SK-N-MC (cell line): ENCODE data around the gene PEX19.

ENCODE experiments used
- DNase-seq: peaks from one replicate; pipeline ENCODE4 v3.0.0-alpha.2; 2011; ENCODE audit warnings: low read depth, low spot score
- H3K27ac ChIP-seq: fragments of 200-600 bp; sonication (generic); 2 replicates; pipeline ENCODE4 v1.5.1; 2016; ENCODE audit warnings: mixed run types
- H3K36me3 ChIP-seq: fragments of 200-600 bp; sonication (generic); 2 replicates; pipeline ENCODE4 v1.6.1; 2017; ENCODE audit warnings: antibody characterized with exemption, low read length, mixed read lengths; ENCODE audit not compliant: insufficient read depth
- H3K4me3 ChIP-seq: fragments of 200-600 bp; sonication (generic); 2 replicates; pipeline ENCODE4 v1.5.1; 2016
- H3K9ac ChIP-seq: fragments of 200-600 bp; sonication (generic); 2 replicates; pipeline ENCODE4 v1.8.0; 2017; ENCODE audit warnings: mixed run types, mixed read lengths; ENCODE audit not compliant: insufficient read length
- H3K9me3 ChIP-seq: fragments of 200-600 bp; sonication (generic); 2 replicates; pipeline ENCODE4 v1.6.1; 2017; ENCODE audit warnings: low read depth, mild to moderate bottlenecking, antibody characterized with exemption, low read length, moderate library complexity, mixed read lengths
- EZH2 ChIP-seq: fragments of 200-600 bp; sonication (generic); IDR thresholded peaks from one replicate; pipeline ENCODE4 v1.6.1; 2017; ENCODE audit warnings: antibody characterized with exemption
- FOXP2 ChIP-seq: optimal IDR thresholded peaks from 2 replicates; pipeline ENCODE3; 2011; ENCODE audit warnings: mild to moderate bottlenecking, moderate library complexity; ENCODE audit not compliant: insufficient read depth; ENCODE audit errors: extremely low read length, control extremely low read depth
- POLR2AphosphoS5 ChIP-seq: IDR thresholded peaks from 2 replicates; pipeline ENCODE4 v1.6.1; 2012; ENCODE audit warnings: mild to moderate bottlenecking, low read depth, low read length, borderline replicate concordance

PEX19 gene

GRCh38 chr1:160255781-160256300 is 29.1 kb downstream of the PEX19 start:
- TF ChIP-seq POLR2AphosphoS5 (no peak), FOXP2 (no peak), EZH2 (no peak)
- no peak for DNase-seq
- Histone ChIP-seq H3K36me3 (no peaks in the 10 kb centered on the region; the same call in 1 of the 2 replicates), H3K4me3 (no peak overlapping the region), H3K27ac (no peak overlapping the region), H3K9me3 (no peaks in the 10 kb centered on the region), H3K9ac (no peak overlapping the region)

- no peak for TF ChIP-seq EZH2
- TF ChIP-seq FOXP2: no peak
- TF ChIP-seq POLR2AphosphoS5: no peak
- H3K36me3 ChIP-seq: no peaks in the 10 kb centered on the region
- no peak overlapping the region for H3K27ac ChIP-seq
- DNase-seq: no peak
- H3K4me3 ChIP-seq: no peak overlapping the region
- H3K9ac ChIP-seq: no peak overlapping the region
- no peaks in the 10 kb centered on the region for H3K9me3 ChIP-seq
Observed at GRCh38 chr1:160251687-160252526, 33.0 kb downstream of the PEX19 start.

DNA sequence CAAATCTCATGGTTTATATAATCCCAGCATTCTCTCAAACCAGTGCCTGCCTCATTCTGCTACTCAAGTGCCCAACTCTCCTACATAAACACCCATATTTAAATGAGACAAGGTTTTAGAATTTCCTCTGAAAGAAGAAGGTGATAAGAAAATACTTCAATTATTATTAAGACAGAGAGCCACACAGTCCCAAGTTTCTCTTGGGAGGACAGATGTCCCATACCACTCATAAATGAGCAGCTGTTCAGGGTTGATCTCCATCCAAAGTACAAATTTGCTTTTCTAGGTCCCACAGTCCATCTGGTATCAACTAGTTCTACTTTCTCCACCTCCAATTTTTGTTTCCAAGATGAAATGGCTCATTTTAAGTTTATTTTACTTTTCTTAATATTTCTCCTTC is 33.9 kb downstream of the PEX19 start:
- no peak overlapping the region for H3K9ac ChIP-seq
- no peaks in the 10 kb centered on the region for H3K36me3 ChIP-seq
- no peak for DNase-seq
- TF ChIP-seq FOXP2: no peak
- no peak overlapping the region for H3K4me3 ChIP-seq
- no peak overlapping the region for H3K27ac ChIP-seq
- no peaks in the 10 kb centered on the region for H3K9me3 ChIP-seq

DNA sequence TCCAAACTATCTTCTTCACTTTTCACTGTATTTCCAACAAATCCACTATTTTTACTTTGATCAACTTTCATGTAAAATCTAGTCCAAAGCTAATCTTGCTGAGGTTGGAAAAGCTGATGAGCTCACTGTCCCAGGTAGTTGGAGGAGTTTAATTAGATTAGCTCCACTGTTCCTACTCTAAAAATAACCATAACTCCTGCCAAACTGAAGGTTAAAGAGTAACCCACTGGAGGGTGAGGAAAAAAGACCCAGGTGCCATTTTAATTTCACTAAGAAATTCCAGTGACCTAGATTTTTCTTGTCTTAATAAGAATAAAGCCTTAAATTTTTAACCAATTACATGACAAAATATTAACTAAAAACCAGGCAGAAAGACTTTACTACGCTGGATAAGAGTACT is 37.9 kb downstream of the PEX19 start:
- no peak overlapping the region for H3K9ac ChIP-seq
- no peaks in the 10 kb centered on the region for H3K9me3 ChIP-seq
- no peak overlapping the region for H3K27ac ChIP-seq
- DNase-seq: no peak
- H3K4me3 ChIP-seq: no peak overlapping the region
- TF ChIP-seq FOXP2 (no peak), EZH2 (no peak), POLR2AphosphoS5 (no peak)
- peaks cover 9% of the 10 kb centered on the region; the same call in 1 of the 2 replicates for H3K36me3 ChIP-seq

DNA sequence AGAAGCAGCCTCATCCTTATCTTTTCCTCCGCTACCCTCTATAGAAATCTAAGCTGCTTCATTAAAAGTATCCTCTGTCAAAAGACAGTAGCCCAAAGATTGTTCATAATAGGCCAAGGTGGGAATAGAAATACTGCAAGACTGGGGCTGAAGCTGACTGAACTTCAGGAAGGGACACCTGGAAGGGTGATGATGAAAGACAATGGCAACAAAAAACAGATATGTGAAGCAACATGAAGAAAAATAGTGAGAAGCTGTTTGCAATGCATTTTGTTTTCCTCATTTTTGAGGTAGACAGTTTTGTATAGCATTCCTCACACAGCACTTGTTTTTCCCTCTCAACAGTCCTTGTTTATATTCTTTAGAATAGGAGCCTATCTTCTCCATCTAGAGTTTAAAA is 39.5 kb downstream of the PEX19 start:
- TF ChIP-seq POLR2AphosphoS5: no peak
- TF ChIP-seq FOXP2: no peak
- no peaks in the 10 kb centered on the region for H3K9me3 ChIP-seq
- H3K27ac ChIP-seq: no peak overlapping the region
- no peak overlapping the region for H3K9ac ChIP-seq
- H3K4me3 ChIP-seq: no peak overlapping the region
- no peak for DNase-seq
- H3K36me3 ChIP-seq: peaks cover 19% of the 10 kb centered on the region

GRCh38 chr1:160244209-160244608 is 40.7 kb downstream of the PEX19 start:
- Histone ChIP-seq H3K4me3 (no peak overlapping the region), H3K36me3 (peaks cover 31% of the 10 kb centered on the region), H3K9me3 (no peaks in the 10 kb centered on the region), H3K9ac (no peak overlapping the region), H3K27ac (no peak overlapping the region)
- no peak for TF ChIP-seq FOXP2
- TF ChIP-seq POLR2AphosphoS5: no peak
- no peak for TF ChIP-seq EZH2
- DNase-seq: no peak

DNA sequence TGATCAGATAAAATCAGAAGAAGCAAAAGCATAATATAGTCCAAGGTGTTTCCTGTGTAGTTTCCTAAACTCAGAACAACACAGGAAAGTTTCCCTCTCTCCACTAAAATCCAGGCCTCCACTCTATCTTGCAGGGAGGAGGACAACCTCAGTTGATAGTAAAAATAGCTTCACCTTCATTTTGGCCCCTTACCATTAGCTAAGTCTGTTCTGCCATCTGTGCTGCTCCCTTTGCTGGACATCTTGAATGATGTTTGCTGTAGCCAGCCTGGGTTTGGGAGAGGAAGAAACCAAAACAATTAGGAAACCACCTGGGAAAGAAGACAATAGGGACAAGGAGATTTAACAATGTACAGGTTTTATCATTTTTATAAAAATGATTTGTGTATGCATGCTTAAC is 41.2 kb downstream of the PEX19 start:
- Histone ChIP-seq H3K9ac (no peak overlapping the region), H3K9me3 (no peaks in the 10 kb centered on the region), H3K36me3 (peaks cover 36% of the 10 kb centered on the region), H3K4me3 (no peak overlapping the region), H3K27ac (no peak overlapping the region)
- no peak for TF ChIP-seq POLR2AphosphoS5
- TF ChIP-seq FOXP2: no peak
- no peak for TF ChIP-seq EZH2
- no peak for DNase-seq

GRCh38 chr1:160239582-160240299 is 45.2 kb downstream of the PEX19 start:
- TF ChIP-seq EZH2 (no peak), FOXP2 (no peak), POLR2AphosphoS5 (no peak)
- no peaks in the 10 kb centered on the region for H3K9me3 ChIP-seq
- H3K4me3 ChIP-seq: no peak overlapping the region
- no peak for DNase-seq
- peaks cover 68% of the 10 kb centered on the region for H3K36me3 ChIP-seq
- H3K9ac ChIP-seq: no peak overlapping the region
- H3K27ac ChIP-seq: no peak overlapping the region

GRCh38 chr1:160238408-160238807 is 46.5 kb downstream of the PEX19 start:
- TF ChIP-seq EZH2: no peak
- no peak overlapping the region for H3K27ac ChIP-seq
- peaks cover 71% of the 10 kb centered on the region for H3K36me3 ChIP-seq

More at GRCh38 chr1:160238408-160238807, 46.5 kb downstream of the PEX19 start:
- DNase-seq: no peak
- no peak overlapping the region for H3K9ac ChIP-seq
- H3K9me3 ChIP-seq: no peaks in the 10 kb centered on the region
- H3K4me3 ChIP-seq: no peak overlapping the region
